HepG2 (cell line): Measurements from ENCODE around the gene NFIC. TPM values are rescaled to one million over a fixed set of nuclear protein-coding genes. Genes with fewer than 3 reads are reported as not detected.
A peak's percentile ranks its signal among the peaks of the same experiment; 100 is the strongest.

Experiments
- EZH2 ChIP-seq: conservative IDR thresholded peaks from 2 replicates; pipeline ENCODE4 v1.6.1; 2012; ENCODE audit warnings: mild to moderate bottlenecking, low read depth, low read length, moderate library complexity
- IRF2 ChIP-seq: IDR thresholded peaks from 2 replicates; pipeline ENCODE4 v1.6.1; 2018; ENCODE audit warnings: missing genetic modification reagents, missing compliant biosample characterization
- JUND ChIP-seq: sonication (generic); formaldehyde crosslinking; IDR thresholded peaks from 2 replicates; pipeline ENCODE4 v1.8.0; 2022; ENCODE audit warnings: mild to moderate bottlenecking, missing genetic modification reagents
- KDM1A ChIP-seq: IDR thresholded peaks from 2 replicates; pipeline ENCODE4 v1.6.1; 2016; ENCODE audit warnings: missing compliant biosample characterization
- MTA1 ChIP-seq: sonication (generic); formaldehyde crosslinking; IDR thresholded peaks from 2 replicates; pipeline ENCODE4 v1.4.0; 2020; ENCODE audit warnings: missing genetic modification reagents, mild to moderate bottlenecking, borderline replicate concordance
- RCOR2 ChIP-seq: IDR thresholded peaks from 2 replicates; pipeline ENCODE4 v1.6.1; 2016; ENCODE audit warnings: missing biosample characterization, missing genetic modification reagents
- SALL2 ChIP-seq: sonication (generic); formaldehyde crosslinking; IDR thresholded peaks from 2 replicates; pipeline ENCODE4 v1.8.1; 2023; ENCODE audit warnings: mild to moderate bottlenecking, missing genetic modification reagents, inconsistent platforms
- SKI ChIP-seq: fragments of 450-650 bp; IDR thresholded peaks from one replicate; pipeline ENCODE4 v1.6.1; 2018; ENCODE audit warnings: mild to moderate bottlenecking; ENCODE audit not compliant: partially characterized antibody
- TMF1 ChIP-seq: sonication (generic); formaldehyde crosslinking; IDR thresholded peaks from 2 replicates; pipeline ENCODE4 v1.8.1; 2022; ENCODE audit warnings: low read depth, missing genetic modification reagents
- ZKSCAN1 ChIP-seq: fragments of 150-350 bp; IDR thresholded peaks from 2 replicates; pipeline ENCODE4 v1.6.1; 2014; ENCODE audit warnings: low read length
- ZNF30 ChIP-seq: sonication (generic); formaldehyde crosslinking; IDR thresholded peaks from 2 replicates; pipeline ENCODE4 v1.5.0; 2020; ENCODE audit warnings: mild to moderate bottlenecking, missing genetic modification reagents
- ZNF367 ChIP-seq: sonication (generic); formaldehyde crosslinking; IDR thresholded peaks from 2 replicates; pipeline ENCODE4 v1.4.0; 2020; ENCODE audit warnings: missing genetic modification reagents, borderline replicate concordance
- ZNF777 ChIP-seq: sonication (generic); formaldehyde crosslinking; IDR thresholded peaks from 2 replicates; pipeline ENCODE4 v1.4.0; 2020; ENCODE audit warnings: missing genetic modification reagents
- polyA plus RNA-seq, 8 experiments: library from polyadenylated mRNA; depleted of rRNA in 3 of 8; stranded (reverse) in 7 of 8; unstranded in 1 of 8; fragments of >200 nt; fragmentation: Illumina TruSeq in 4 of 8; extraction: Trizol in 4 of 8; gene quantifications; 2 replicates each; pipeline versions ENCODE4 v1.2.1 to v1.2.3, GENCODE V29; 2011 to 2016; ENCODE audit warnings: low read depth in 4 of 8, missing spikeins in 1 of 8, mixed read lengths in 1 of 8; ENCODE audit not compliant: insufficient read depth in 1 of 8
- total RNA-seq, 5 experiments: library from RNA; depleted of rRNA; stranded (reverse); fragments of >200 nt; fragmentation: Illumina TruSeq; extraction: Trizol; gene quantifications; 2 replicates each; pipeline ENCODE4 v1.2.3, GENCODE V29; 2016; ENCODE audit warnings: low read depth in 1 of 5
- TF ChIP-seq, protein P1 (sequence below): IDR thresholded peaks from 2 replicates; pipeline ENCODE4 v1.6.1; 2012; ENCODE audit warnings: low read length, improper control_type of control experiment
- TF ChIP-seq, protein P2 (sequence below): sonication (generic); formaldehyde crosslinking; IDR thresholded peaks from 2 replicates; pipeline ENCODE4 v1.8.0; 2022; ENCODE audit warnings: low read depth, missing genetic modification reagents
- TF ChIP-seq, protein P3 (sequence below): sonication (generic); formaldehyde crosslinking; IDR thresholded peaks from 2 replicates; pipeline ENCODE4 v1.4.0; 2020; ENCODE audit warnings: missing genetic modification reagents, borderline replicate concordance
- TF ChIP-seq, protein P4 (sequence below): sonication (generic); formaldehyde crosslinking; IDR thresholded peaks from 2 replicates; pipeline ENCODE4 v1.4.0; 2020; ENCODE audit warnings: missing genetic modification reagents; ENCODE audit errors: not compliant biosample characterization

Gene NFIC
- total and polyA plus RNA-seq, 2 of the 13 experiments (the other 11 are each of a cell fraction or from before 2014, with no cell fraction given) = 1.3 to 2.5 TPM

DNA sequence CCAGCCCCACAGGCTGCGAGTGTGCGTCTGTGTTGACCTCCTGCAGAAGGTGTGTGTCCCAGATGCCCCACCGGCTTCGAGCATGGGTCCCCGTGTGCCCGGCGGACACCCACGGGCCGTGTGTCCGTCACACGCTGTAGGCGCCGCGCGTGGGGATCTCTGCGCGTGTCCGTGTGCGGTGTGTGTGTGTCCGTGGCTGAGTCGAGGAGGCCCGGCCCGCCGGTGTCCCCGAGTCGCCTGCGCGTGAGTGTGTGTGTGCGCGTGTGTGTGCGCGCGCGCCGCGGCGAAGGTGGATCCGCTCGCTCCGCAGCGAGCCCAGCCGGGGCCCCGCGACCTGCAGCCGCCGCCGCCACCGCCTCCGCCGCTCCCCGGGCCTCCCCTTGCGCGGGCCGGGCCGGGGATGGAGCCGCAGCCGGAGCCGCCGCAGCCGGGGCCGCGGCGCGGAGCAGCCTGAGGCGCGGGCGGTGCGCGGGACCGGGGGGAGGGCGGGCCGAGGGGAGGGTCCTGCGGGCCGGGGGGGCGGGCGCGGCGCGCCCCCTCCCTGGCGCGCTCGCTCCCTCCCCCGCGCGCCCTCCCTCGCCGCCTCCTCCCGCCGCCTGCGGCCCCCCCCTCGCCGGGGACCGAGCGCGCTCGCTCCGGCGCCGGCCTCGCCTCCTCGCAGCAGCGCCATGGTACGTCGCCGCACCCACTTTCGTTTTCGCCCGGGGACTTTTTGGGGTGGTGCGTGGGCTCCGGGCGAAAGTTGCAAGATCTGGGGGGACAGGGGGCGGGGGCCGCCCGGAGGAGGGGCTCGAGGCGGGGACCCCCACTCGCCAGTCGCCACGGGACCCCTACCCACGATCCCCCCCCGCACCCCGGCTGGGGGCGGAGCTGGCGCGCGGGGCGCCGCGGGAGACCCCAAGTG is 7.1 kb upstream of the NFIC start (continued):
- TF ChIP-seq, protein P1, sequence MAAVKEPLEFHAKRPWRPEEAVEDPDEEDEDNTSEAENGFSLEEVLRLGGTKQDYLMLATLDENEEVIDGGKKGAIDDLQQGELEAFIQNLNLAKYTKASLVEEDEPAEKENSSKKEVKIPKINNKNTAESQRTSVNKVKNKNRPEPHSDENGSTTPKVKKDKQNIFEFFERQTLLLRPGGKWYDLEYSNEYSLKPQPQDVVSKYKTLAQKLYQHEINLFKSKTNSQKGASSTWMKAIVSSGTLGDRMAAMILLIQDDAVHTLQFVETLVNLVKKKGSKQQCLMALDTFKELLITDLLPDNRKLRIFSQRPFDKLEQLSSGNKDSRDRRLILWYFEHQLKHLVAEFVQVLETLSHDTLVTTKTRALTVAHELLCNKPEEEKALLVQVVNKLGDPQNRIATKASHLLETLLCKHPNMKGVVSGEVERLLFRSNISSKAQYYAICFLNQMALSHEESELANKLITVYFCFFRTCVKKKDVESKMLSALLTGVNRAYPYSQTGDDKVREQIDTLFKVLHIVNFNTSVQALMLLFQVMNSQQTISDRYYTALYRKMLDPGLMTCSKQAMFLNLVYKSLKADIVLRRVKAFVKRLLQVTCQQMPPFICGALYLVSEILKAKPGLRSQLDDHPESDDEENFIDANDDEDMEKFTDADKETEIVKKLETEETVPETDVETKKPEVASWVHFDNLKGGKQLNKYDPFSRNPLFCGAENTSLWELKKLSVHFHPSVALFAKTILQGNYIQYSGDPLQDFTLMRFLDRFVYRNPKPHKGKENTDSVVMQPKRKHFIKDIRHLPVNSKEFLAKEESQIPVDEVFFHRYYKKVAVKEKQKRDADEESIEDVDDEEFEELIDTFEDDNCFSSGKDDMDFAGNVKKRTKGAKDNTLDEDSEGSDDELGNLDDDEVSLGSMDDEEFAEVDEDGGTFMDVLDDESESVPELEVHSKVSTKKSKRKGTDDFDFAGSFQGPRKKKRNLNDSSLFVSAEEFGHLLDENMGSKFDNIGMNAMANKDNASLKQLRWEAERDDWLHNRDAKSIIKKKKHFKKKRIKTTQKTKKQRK = no peak
- TF ChIP-seq IRF2 (CRISPR knock-in tag) = peak; percentile 77
- TF ChIP-seq ZNF777 (CRISPR knock-in tag) = peak; percentile 42; the same call in 1 of the 2 replicates
- TF ChIP-seq, protein P2, sequence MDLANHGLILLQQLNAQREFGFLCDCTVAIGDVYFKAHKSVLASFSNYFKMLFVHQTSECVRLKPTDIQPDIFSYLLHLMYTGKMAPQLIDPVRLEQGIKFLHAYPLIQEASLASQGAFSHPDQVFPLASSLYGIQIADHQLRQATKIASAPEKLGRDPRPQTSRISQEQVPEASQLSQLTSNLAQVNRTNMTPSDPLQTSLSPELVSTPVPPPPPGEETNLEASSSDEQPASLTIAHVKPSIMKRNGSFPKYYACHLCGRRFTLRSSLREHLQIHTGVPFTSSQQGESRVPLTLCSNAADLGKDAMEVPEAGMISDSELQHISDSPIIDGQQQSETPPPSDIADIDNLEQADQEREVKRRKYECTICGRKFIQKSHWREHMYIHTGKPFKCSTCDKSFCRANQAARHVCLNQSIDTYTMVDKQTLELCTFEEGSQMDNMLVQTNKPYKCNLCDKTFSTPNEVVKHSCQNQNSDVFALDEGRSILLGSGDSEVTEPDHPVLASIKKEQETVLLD (CRISPR knock-in tag) = 0 out of 2 replicates have a peak, but pooled peaks have one; percentile 7
- TF ChIP-seq MTA1 (CRISPR knock-in tag) = 0 out of 2 replicates have a peak, but pooled peaks have one; percentile 43
- TF ChIP-seq TMF1 (CRISPR knock-in tag) = peak; percentile 58; the same call in 1 of the 2 replicates
- TF ChIP-seq ZKSCAN1 = no peak
- TF ChIP-seq SALL2 = no peak; the same call in 1 of the 2 replicates
- TF ChIP-seq, protein P3, sequence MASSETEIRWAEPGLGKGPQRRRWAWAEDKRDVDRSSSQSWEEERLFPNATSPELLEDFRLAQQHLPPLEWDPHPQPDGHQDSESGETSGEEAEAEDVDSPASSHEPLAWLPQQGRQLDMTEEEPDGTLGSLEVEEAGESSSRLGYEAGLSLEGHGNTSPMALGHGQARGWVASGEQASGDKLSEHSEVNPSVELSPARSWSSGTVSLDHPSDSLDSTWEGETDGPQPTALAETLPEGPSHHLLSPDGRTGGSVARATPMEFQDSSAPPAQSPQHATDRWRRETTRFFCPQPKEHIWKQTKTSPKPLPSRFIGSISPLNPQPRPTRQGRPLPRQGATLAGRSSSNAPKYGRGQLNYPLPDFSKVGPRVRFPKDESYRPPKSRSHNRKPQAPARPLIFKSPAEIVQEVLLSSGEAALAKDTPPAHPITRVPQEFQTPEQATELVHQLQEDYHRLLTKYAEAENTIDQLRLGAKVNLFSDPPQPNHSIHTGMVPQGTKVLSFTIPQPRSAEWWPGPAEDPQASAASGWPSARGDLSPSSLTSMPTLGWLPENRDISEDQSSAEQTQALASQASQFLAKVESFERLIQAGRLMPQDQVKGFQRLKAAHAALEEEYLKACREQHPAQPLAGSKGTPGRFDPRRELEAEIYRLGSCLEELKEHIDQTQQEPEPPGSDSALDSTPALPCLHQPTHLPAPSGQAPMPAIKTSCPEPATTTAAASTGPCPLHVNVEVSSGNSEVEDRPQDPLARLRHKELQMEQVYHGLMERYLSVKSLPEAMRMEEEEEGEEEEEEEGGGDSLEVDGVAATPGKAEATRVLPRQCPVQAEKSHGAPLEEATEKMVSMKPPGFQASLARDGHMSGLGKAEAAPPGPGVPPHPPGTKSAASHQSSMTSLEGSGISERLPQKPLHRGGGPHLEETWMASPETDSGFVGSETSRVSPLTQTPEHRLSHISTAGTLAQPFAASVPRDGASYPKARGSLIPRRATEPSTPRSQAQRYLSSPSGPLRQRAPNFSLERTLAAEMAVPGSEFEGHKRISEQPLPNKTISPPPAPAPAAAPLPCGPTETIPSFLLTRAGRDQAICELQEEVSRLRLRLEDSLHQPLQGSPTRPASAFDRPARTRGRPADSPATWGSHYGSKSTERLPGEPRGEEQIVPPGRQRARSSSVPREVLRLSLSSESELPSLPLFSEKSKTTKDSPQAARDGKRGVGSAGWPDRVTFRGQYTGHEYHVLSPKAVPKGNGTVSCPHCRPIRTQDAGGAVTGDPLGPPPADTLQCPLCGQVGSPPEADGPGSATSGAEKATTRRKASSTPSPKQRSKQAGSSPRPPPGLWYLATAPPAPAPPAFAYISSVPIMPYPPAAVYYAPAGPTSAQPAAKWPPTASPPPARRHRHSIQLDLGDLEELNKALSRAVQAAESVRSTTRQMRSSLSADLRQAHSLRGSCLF = no peak
- peak; percentile 26 for TF ChIP-seq SKI
- no peak for TF ChIP-seq EZH2
- TF ChIP-seq, protein P4, sequence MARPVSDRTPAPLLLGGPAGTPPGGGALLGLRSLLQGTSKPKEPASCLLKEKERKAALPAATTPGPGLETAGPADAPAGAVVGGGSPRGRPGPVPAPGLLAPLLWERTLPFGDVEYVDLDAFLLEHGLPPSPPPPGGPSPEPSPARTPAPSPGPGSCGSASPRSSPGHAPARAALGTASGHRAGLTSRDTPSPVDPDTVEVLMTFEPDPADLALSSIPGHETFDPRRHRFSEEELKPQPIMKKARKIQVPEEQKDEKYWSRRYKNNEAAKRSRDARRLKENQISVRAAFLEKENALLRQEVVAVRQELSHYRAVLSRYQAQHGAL (CRISPR knock-in tag) = no peak
- TF ChIP-seq RCOR2 = no peak
- TF ChIP-seq ZNF367 (CRISPR knock-in tag) = no peak
- TF ChIP-seq JUND (CRISPR knock-in tag) = no peak
- no peak for TF ChIP-seq KDM1A (CRISPR knock-in tag)
- TF ChIP-seq ZNF30 = 0 out of 2 replicates have a peak, but pooled peaks have one; percentile 68
